Karpas-422 (cell line): ENCODE measurements around the gene TMEM41A. TPM values are rescaled to one million over a fixed set of nuclear protein-coding genes. Genes with fewer than 3 reads are reported as not detected.

Source experiments
- DNase-seq: peaks from one replicate; pipeline ENCODE4 v3.0.0-alpha.2; 2015
- H2AFZ ChIP-seq: fragments of 200-600 bp; sonication (generic); 2 replicates; pipeline ENCODE4 v1.6.1; 2014; ENCODE audit warnings: antibody characterized with exemption, low read length, mixed read lengths
- H3K27ac ChIP-seq: fragments of 200-600 bp; sonication (generic); 2 replicates; pipeline ENCODE4 v1.5.1; 2014; ENCODE audit warnings: mild to moderate bottlenecking, low read length, moderate library complexity
- H3K27me3 ChIP-seq: fragments of 200-600 bp; sonication (generic); 2 replicates; pipeline ENCODE4 v1.6.1; 2014; ENCODE audit warnings: low read length, mixed read lengths
- H3K36me3 ChIP-seq: fragments of 200-600 bp; sonication (generic); 2 replicates; pipeline ENCODE4 v1.6.1; 2014; ENCODE audit warnings: low read length, mixed read lengths; ENCODE audit not compliant: insufficient read depth
- H3K4me1 ChIP-seq: fragments of 200-600 bp; sonication (generic); 2 replicates; pipeline ENCODE4 v1.6.1; 2014; ENCODE audit warnings: mild to moderate bottlenecking, low read length, mixed read lengths
- H3K4me2 ChIP-seq: fragments of 200-600 bp; sonication (generic); 2 replicates; pipeline ENCODE4 v1.6.1; 2014; ENCODE audit warnings: low read length, low read depth, mild to moderate bottlenecking; ENCODE audit not compliant: poor library complexity, severe bottlenecking
- H3K4me3 ChIP-seq: fragments of 200-600 bp; sonication (generic); 2 replicates; pipeline ENCODE4 v1.5.1; 2014; ENCODE audit warnings: mild to moderate bottlenecking, antibody characterized with exemption, low read length, mixed read lengths
- H3K79me2 ChIP-seq: fragments of 200-600 bp; sonication (generic); 2 replicates; pipeline ENCODE4 v1.6.1; 2014; ENCODE audit warnings: mild to moderate bottlenecking, low read length, mixed read lengths
- H3K9ac ChIP-seq: fragments of 200-600 bp; sonication (generic); 2 replicates; pipeline ENCODE4 v1.6.0; 2014; ENCODE audit warnings: low read length
- H3K9me2 ChIP-seq: fragments of 200-600 bp; sonication (generic), shearing (Covaris generic); replicated peaks from 2 replicates; pipeline ENCODE4 v1.6.0; 2014; ENCODE audit warnings: mild to moderate bottlenecking, low read length, moderate library complexity; ENCODE audit not compliant: insufficient read depth
- H3K9me3 ChIP-seq: fragments of 300-700, 200-600 bp; sonication (generic); 2 replicates; pipeline ENCODE4 v1.6.1; 2014; ENCODE audit warnings: low read length, mixed read lengths
- H4K20me1 ChIP-seq: fragments of 200-600 bp; sonication (generic); 2 replicates; pipeline ENCODE4 v1.6.1; 2014; ENCODE audit warnings: mild to moderate bottlenecking, antibody characterized with exemption, low read length, low read depth; ENCODE audit not compliant: insufficient read depth
- total RNA-seq: library from RNA; depleted of rRNA; stranded (reverse); fragments of >200 nt; shearing (Covaris generic); gene quantifications from 2 replicates; pipeline ENCODE4 v1.2.3, GENCODE V29; 2014; ENCODE audit warnings: low replicate concordance

Gene TMEM41A
- total RNA-seq, 1 experiment from 2014 or later, result 34.1 TPM

DNA sequence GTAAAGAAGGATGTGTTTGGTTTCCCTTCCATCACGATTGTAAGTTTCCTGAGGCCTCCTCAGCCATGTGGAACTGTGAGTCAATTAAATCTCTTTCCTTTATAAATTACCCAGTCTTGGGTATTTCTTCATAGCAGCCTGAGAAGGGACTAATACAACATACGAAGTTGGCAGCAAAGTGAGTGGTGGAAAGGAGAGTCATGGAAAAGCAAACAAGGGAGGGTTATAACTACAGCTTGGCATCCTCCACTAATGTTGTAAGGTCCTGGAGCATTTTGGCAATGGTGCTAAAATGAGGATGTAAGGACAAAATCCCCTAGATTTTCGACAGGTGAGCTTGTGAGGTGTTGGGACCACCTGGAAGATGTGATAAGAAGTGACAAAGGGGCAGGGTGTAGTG is 5.8 kb upstream of the TMEM41A start:
- H4K20me1 ChIP-seq, result no peaks in the 10 kb centered on the region
- no peak overlapping the region for H2AFZ ChIP-seq
- no peak for DNase-seq
- no peak overlapping the region for H3K9ac ChIP-seq
- no peak overlapping the region for H3K4me2 ChIP-seq
- H3K36me3 ChIP-seq, result no peaks in the 10 kb centered on the region
- H3K4me3 ChIP-seq, result no peak overlapping the region
- no peaks in the 10 kb centered on the region for H3K9me2 ChIP-seq
- H3K4me1 ChIP-seq, result no peaks in the 10 kb centered on the region
- H3K9me3 ChIP-seq, result no peaks in the 10 kb centered on the region
- H3K27ac ChIP-seq, result no peak overlapping the region
- H3K79me2 ChIP-seq, result no peaks in the 10 kb centered on the region
- H3K27me3 ChIP-seq, result no peaks in the 10 kb centered on the region

- no peaks in the 10 kb centered on the region for H3K4me1 ChIP-seq
- no peaks in the 10 kb centered on the region for H3K79me2 ChIP-seq
- H3K9me2 ChIP-seq, result no peaks in the 10 kb centered on the region
- H3K27me3 ChIP-seq, result no peaks in the 10 kb centered on the region
- no peak overlapping the region for H3K9ac ChIP-seq
- no peaks in the 10 kb centered on the region for H3K36me3 ChIP-seq
- no peak overlapping the region for H2AFZ ChIP-seq
- no peak overlapping the region for H3K27ac ChIP-seq
- no peak overlapping the region for H3K4me2 ChIP-seq
- DNase-seq, result no peak
- no peaks in the 10 kb centered on the region for H4K20me1 ChIP-seq
- no peaks in the 10 kb centered on the region for H3K9me3 ChIP-seq
- H3K4me3 ChIP-seq, result no peak overlapping the region
Observed at GRCh38 chr3:185503521-185503920, 4.7 kb upstream of the TMEM41A start.

GRCh38 chr3:185502987-185503386 is 4.2 kb upstream of the TMEM41A start:
- Histone ChIP-seq H3K4me2 (no peak overlapping the region), H2AFZ (no peak overlapping the region)

DNA sequence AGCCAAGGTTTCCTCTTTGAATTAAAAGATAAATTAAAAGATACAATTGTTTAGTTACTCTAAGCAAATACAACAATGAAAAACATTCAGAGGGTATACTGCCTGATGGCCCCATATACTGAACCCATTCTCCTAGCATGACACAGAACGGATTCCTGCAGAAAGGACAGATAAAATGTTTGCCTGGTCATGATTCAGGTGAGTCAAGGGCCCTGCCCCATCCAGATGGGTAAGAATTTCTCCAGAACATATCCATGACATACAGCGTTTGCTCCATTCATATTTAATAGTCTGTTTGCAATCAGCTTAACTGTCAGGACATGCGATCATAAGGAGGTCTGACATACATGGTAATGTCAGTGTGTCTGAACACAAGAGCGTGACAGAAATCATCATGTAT is 8.6 kb downstream of the TMEM41A start:
- Histone ChIP-seq H3K36me3 (peaks cover 33% of the 10 kb centered on the region), H2AFZ (no peak overlapping the region), H3K27me3 (no peaks in the 10 kb centered on the region), H3K79me2 (no peaks in the 10 kb centered on the region), H3K4me3 (no peak overlapping the region), H3K4me1 (no peaks in the 10 kb centered on the region), H4K20me1 (no peaks in the 10 kb centered on the region), H3K9me3 (no peaks in the 10 kb centered on the region), H3K9me2 (no peaks in the 10 kb centered on the region), H3K4me2 (no peak overlapping the region), H3K27ac (no peak overlapping the region), H3K9ac (no peak overlapping the region)
- DNase-seq, result no peak

More at GRCh38 chr3:185502987-185503386, 4.2 kb upstream of the TMEM41A start:
- Histone ChIP-seq H3K79me2 (peaks cover under 1% of the 10 kb centered on the region; the same call in 1 of the 2 replicates), H3K27me3 (no peaks in the 10 kb centered on the region), H4K20me1 (no peaks in the 10 kb centered on the region), H3K9me2 (no peaks in the 10 kb centered on the region), H3K9me3 (no peaks in the 10 kb centered on the region), H3K27ac (no peak overlapping the region), H3K4me1 (no peaks in the 10 kb centered on the region), H3K4me3 (no peak overlapping the region), H3K9ac (no peak overlapping the region), H3K36me3 (no peaks in the 10 kb centered on the region)
- DNase-seq, result no peak

- H3K27ac ChIP-seq, result no peak overlapping the region
- H2AFZ ChIP-seq, result no peak overlapping the region
- DNase-seq, result no peak
- H3K4me2 ChIP-seq, result no peak overlapping the region
- no peaks in the 10 kb centered on the region for H3K9me2 ChIP-seq
- no peaks in the 10 kb centered on the region for H3K79me2 ChIP-seq
- no peaks in the 10 kb centered on the region for H3K4me1 ChIP-seq
- H3K9me3 ChIP-seq, result no peaks in the 10 kb centered on the region
- H3K9ac ChIP-seq, result no peak overlapping the region
- H4K20me1 ChIP-seq, result no peaks in the 10 kb centered on the region
- peaks cover 31% of the 10 kb centered on the region for H3K36me3 ChIP-seq
- H3K4me3 ChIP-seq, result no peak overlapping the region
- H3K27me3 ChIP-seq, result no peaks in the 10 kb centered on the region
Observed at GRCh38 chr3:185489462-185489861, 9.4 kb downstream of the TMEM41A start.

- Histone ChIP-seq H3K9me2 (no peaks in the 10 kb centered on the region), H3K9me3 (no peaks in the 10 kb centered on the region), H3K4me3 (no peak overlapping the region), H3K4me2 (no peak overlapping the region), H3K79me2 (no peaks in the 10 kb centered on the region), H3K27me3 (no peaks in the 10 kb centered on the region), H3K4me1 (no peaks in the 10 kb centered on the region), H3K9ac (no peak overlapping the region), H3K36me3 (peaks cover 21% of the 10 kb centered on the region), H2AFZ (no peak overlapping the region), H3K27ac (no peak overlapping the region), H4K20me1 (no peaks in the 10 kb centered on the region)
- DNase-seq, result no peak
Observed at GRCh38 chr3:185488465-185488864, 10.4 kb downstream of the TMEM41A start.

- H3K4me1 ChIP-seq, result no peaks in the 10 kb centered on the region
- H3K9ac ChIP-seq, result no peak overlapping the region
- H3K4me2 ChIP-seq, result no peak overlapping the region
- H3K9me3 ChIP-seq, result no peaks in the 10 kb centered on the region
- H3K79me2 ChIP-seq, result no peaks in the 10 kb centered on the region
- no peak overlapping the region for H3K4me3 ChIP-seq
- no peaks in the 10 kb centered on the region for H4K20me1 ChIP-seq
- no peaks in the 10 kb centered on the region for H3K9me2 ChIP-seq
- peaks cover 14% of the 10 kb centered on the region for H3K36me3 ChIP-seq
- DNase-seq, result no peak
- H3K27me3 ChIP-seq, result no peaks in the 10 kb centered on the region
- H2AFZ ChIP-seq, result no peak overlapping the region
- H3K27ac ChIP-seq, result no peak overlapping the region
Observed at GRCh38 chr3:185486394-185486793, 12.4 kb downstream of the TMEM41A start.

- H3K27me3 ChIP-seq, result no peaks in the 10 kb centered on the region
- DNase-seq, result no peak
- H3K4me1 ChIP-seq, result no peaks in the 10 kb centered on the region
- H3K9ac ChIP-seq, result no peak overlapping the region
- H3K9me3 ChIP-seq, result no peaks in the 10 kb centered on the region
- no peak overlapping the region for H3K4me2 ChIP-seq
- H3K4me3 ChIP-seq, result no peak overlapping the region
- H2AFZ ChIP-seq, result no peak overlapping the region
- H3K27ac ChIP-seq, result no peak overlapping the region
- H3K36me3 ChIP-seq, result peaks cover 6% of the 10 kb centered on the region; the same call in 1 of the 2 replicates
- H3K9me2 ChIP-seq, result no peaks in the 10 kb centered on the region
- no peaks in the 10 kb centered on the region for H4K20me1 ChIP-seq
- H3K79me2 ChIP-seq, result no peaks in the 10 kb centered on the region
Observed at GRCh38 chr3:185484296-185484695, 14.5 kb downstream of the TMEM41A start.
